K562 (cell line): ENCODE measurements around the gene JPH3. TPM values are rescaled to one million over a fixed set of nuclear protein-coding genes. Genes with fewer than 3 reads are reported as not detected.
A peak's percentile ranks its signal among the peaks of the same experiment; 100 is the strongest.

Experiments used
- BRD9 ChIP-seq: fragments of 450-650 bp; IDR thresholded peaks from 2 replicates; pipeline ENCODE4 v1.6.1; 2018; ENCODE audit warnings: low read depth; ENCODE audit not compliant: partially characterized antibody
- ELF2 ChIP-seq: fragments of 250-450 bp; sonication (Bioruptor Pico); IDR thresholded peaks from 2 replicates; pipeline ENCODE4 v1.5.0; 2021; ENCODE audit warnings: mild to moderate bottlenecking
- FOS ChIP-seq: IDR thresholded peaks from 3 replicates; pipeline ENCODE4 v1.6.1; 2011; ENCODE audit not compliant: insufficient read length; ENCODE audit errors: extremely low read depth
- FOXA3 ChIP-seq, 2 experiments: fragments of 450-650 bp in 1 of 2; sonication (generic) in 1 of 2; formaldehyde crosslinking; IDR thresholded peaks in 1 of 2; conservative IDR thresholded peaks in 1 of 2; 2 replicates each; pipeline versions ENCODE4 v1.4.0 to v1.8.0; 2020 to 2022; ENCODE audit warnings: mild to moderate bottlenecking in 2 of 2, missing genetic modification reagents in 1 of 2
- KDM2B ChIP-seq: fragments of 250-450 bp; sonication (Bioruptor Pico); IDR thresholded peaks from 2 replicates; pipeline ENCODE4 v1.8.0; 2021; ENCODE audit warnings: mild to moderate bottlenecking, moderate library complexity
- KLF16 ChIP-seq: IDR thresholded peaks from 2 replicates; pipeline ENCODE4 v1.6.1; 2016; ENCODE audit warnings: antibody characterized with exemption
- RHOXF2B ChIP-seq: fragments of 250-450 bp; sonication (Bioruptor Pico); conservative IDR thresholded peaks from 2 replicates; pipeline ENCODE4 v1.5.1; 2021
- SUPT5H ChIP-seq: fragments of 450-650 bp; IDR thresholded peaks from 2 replicates; pipeline ENCODE4 v1.6.1; 2016
- TARDBP ChIP-seq: fragments of 450-650 bp; IDR thresholded peaks from 2 replicates; pipeline ENCODE4 v1.6.1; 2016
- UBTF ChIP-seq, 2 experiments: IDR thresholded peaks; 2 replicates each; pipeline ENCODE4 v1.6.1; 2012; ENCODE audit warnings: improper control_type of control experiment in 2 of 2, low read depth in 2 of 2, low read length in 2 of 2, borderline replicate concordance in 1 of 2
- ZFPM2 ChIP-seq: fragments of 250-450 bp; sonication (Bioruptor Pico); IDR thresholded peaks from 2 replicates; pipeline ENCODE4 v1.5.1; 2022; ENCODE audit warnings: mild to moderate bottlenecking
- ZNF3 ChIP-seq: fragments of 250-450 bp; sonication (Bioruptor Pico); IDR thresholded peaks from 2 replicates; pipeline ENCODE4 v1.5.0; 2021; ENCODE audit warnings: mild to moderate bottlenecking, moderate library complexity
- ZNF511 ChIP-seq: sonication (generic); formaldehyde crosslinking; IDR thresholded peaks from 2 replicates; pipeline ENCODE4 v1.8.0; 2022; ENCODE audit warnings: mild to moderate bottlenecking, missing genetic modification reagents
- ZNF561 ChIP-seq: fragments of 450-650 bp; formaldehyde crosslinking; conservative IDR thresholded peaks from 2 replicates; pipeline ENCODE4 v1.4.0; 2020; ENCODE audit warnings: mild to moderate bottlenecking, moderate library complexity
- ZNF696 ChIP-seq: fragments of 250-450 bp; sonication (Bioruptor Pico); conservative IDR thresholded peaks from 2 replicates; pipeline ENCODE4 v1.4.0; 2020; ENCODE audit warnings: mild to moderate bottlenecking, moderate library complexity
- polyA plus RNA-seq, 8 experiments: library from polyadenylated mRNA; depleted of rRNA in 4 of 8; stranded (reverse) in 5 of 8; unstranded in 3 of 8; fragments of >200 nt; fragmentation: Nextera tagmentation in 2 of 8; fragmentation: Illumina TruSeq in 1 of 8; extraction: Ambion mirVana in 2 of 8; extraction: Trizol in 1 of 8; gene quantifications; 2 replicates each; pipeline versions ENCODE4 v1.2.1 to v1.2.3, GENCODE V29; 2011 to 2014; ENCODE audit warnings: inconsistent platforms in 1 of 8, missing spikeins in 1 of 8
- total RNA-seq, 7 experiments: library from RNA; depleted of rRNA in 6 of 7; stranded (reverse); fragments of >200 nt in 6 of 7; fragmentation: Illumina TruSeq in 2 of 7; extraction: Trizol in 2 of 7; gene quantifications; 2 replicates each; pipeline versions ENCODE4 v1.2.1 to v1.2.3, GENCODE V29; 2011 to 2021; ENCODE audit warnings: low replicate concordance in 1 of 7
- TF ChIP-seq, protein P1 (sequence below): sonication (generic); formaldehyde crosslinking; IDR thresholded peaks from 2 replicates; pipeline ENCODE4 v1.4.0; 2020; ENCODE audit warnings: mild to moderate bottlenecking, missing genetic modification reagents
- TF ChIP-seq, protein P2 (sequence below): fragments of 250-450 bp; sonication (Bioruptor Pico); IDR thresholded peaks from 2 replicates; pipeline ENCODE4 v1.8.0; 2021; ENCODE audit warnings: moderate library complexity, mild to moderate bottlenecking, inconsistent platforms
- TF ChIP-seq, protein P3 (sequence below), 3 experiments: IDR thresholded peaks in 2 of 3; conservative IDR thresholded peaks in 1 of 3; 2 replicates each; pipeline ENCODE4 v1.5.1; 2011 to 2012; ENCODE audit warnings: low read length in 3 of 3, mild to moderate bottlenecking in 3 of 3, control low read depth in 2 of 3, improper control_type of control experiment in 1 of 3, inconsistent platforms in 1 of 3, low read depth in 1 of 3, mixed read lengths in 1 of 3, moderate library complexity in 1 of 3; ENCODE audit not compliant: insufficient read depth in 2 of 3

The JPH3 gene
- total and polyA plus RNA-seq, 9 of the 15 experiments (the other 6 are each of a cell fraction or from before 2014, with no cell fraction given) = 0.01 TPM; not detected in 8

DNA sequence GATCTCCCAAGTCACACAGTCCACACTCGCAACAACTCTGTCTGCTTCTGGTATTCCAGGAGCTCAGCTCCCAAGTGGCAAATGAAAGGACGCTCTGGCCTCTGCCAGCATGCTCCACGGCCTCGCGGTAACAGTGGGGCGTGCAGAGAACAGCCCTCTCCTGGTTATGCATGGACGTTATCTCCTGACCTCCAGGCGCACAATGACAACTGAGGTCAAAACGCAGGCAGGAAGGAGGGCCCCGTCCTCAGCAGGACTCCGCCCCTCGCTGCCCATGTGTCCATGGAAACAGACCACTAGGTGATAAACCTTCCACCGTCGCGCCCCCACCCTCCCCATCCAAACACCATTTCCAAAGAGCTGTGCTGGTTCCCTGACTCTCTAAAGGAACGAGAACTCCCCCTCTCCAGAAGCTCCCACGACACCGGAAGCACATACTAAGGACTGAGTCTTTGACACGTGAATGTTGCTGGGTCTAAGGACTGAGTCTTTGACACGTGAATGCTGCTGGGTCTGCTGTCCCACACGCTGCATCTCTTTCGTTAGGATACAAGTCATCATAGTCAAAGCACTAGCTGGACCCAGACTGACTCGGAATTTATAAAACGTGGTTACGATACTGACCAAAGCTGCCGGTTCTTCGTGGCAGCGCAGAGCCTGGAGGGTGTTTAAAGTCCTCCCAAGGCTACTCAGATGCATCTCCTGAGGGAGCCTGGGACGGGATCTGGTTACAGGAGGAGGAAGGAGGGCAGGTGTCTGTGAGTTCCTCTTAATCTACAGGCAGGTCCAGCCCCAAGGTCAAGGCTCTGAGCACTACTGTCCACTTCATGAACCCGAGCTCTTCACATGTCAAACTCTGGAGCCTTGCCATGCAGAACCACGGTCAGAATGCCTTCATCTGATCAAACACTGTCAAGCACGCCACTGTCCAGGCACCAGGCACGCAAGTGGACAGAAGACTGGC lies 119.6 kb downstream of the JPH3 start (continued):
- TF ChIP-seq UBTF (IDR thresholded peaks at IDR 0.05; ENCODE audit: borderline replicate concordance in 1 of 2, low read depth in 2 of 2, low read length in 2 of 2) = 0 out of 4 replicates have a peak, but pooled peaks of 1 of the 2 experiments have one; percentile 31
- TF ChIP-seq ZNF696 (CRISPR knock-in tag) = no peak
- peak in 1 of 2 experiments; percentile 52; a peak in 1 of 4 replicates for TF ChIP-seq FOXA3 (CRISPR knock-in tag; conservative IDR thresholded peaks at IDR 0.05 in 1 of 2, IDR thresholded peaks at IDR 0.05 in 1 of 2)
- no peak for TF ChIP-seq RHOXF2B (CRISPR knock-in tag)
- no peak for TF ChIP-seq KDM2B (CRISPR knock-in tag)
- TF ChIP-seq ZNF561 (CRISPR knock-in tag) = no peak
- TF ChIP-seq FOS = no peak
- no peak for TF ChIP-seq ZNF511 (CRISPR knock-in tag)
- no peak for TF ChIP-seq ZFPM2 (CRISPR knock-in tag)
- TF ChIP-seq, protein P1, sequence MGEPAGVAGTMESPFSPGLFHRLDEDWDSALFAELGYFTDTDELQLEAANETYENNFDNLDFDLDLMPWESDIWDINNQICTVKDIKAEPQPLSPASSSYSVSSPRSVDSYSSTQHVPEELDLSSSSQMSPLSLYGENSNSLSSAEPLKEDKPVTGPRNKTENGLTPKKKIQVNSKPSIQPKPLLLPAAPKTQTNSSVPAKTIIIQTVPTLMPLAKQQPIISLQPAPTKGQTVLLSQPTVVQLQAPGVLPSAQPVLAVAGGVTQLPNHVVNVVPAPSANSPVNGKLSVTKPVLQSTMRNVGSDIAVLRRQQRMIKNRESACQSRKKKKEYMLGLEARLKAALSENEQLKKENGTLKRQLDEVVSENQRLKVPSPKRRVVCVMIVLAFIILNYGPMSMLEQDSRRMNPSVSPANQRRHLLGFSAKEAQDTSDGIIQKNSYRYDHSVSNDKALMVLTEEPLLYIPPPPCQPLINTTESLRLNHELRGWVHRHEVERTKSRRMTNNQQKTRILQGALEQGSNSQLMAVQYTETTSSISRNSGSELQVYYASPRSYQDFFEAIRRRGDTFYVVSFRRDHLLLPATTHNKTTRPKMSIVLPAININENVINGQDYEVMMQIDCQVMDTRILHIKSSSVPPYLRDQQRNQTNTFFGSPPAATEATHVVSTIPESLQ = peak; percentile 70; the same call in 1 of the 2 replicates
- no peak for TF ChIP-seq ELF2 (CRISPR knock-in tag)
- no peak for TF ChIP-seq ZNF3 (CRISPR knock-in tag)
- TF ChIP-seq, protein P2, sequence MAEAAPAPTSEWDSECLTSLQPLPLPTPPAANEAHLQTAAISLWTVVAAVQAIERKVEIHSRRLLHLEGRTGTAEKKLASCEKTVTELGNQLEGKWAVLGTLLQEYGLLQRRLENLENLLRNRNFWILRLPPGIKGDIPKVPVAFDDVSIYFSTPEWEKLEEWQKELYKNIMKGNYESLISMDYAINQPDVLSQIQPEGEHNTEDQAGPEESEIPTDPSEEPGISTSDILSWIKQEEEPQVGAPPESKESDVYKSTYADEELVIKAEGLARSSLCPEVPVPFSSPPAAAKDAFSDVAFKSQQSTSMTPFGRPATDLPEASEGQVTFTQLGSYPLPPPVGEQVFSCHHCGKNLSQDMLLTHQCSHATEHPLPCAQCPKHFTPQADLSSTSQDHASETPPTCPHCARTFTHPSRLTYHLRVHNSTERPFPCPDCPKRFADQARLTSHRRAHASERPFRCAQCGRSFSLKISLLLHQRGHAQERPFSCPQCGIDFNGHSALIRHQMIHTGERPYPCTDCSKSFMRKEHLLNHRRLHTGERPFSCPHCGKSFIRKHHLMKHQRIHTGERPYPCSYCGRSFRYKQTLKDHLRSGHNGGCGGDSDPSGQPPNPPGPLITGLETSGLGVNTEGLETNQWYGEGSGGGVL (CRISPR knock-in tag) = no peak
- TF ChIP-seq KLF16 = peak; percentile 75
- no peak for TF ChIP-seq TARDBP
- no peak for TF ChIP-seq BRD9
- TF ChIP-seq, protein P3, sequence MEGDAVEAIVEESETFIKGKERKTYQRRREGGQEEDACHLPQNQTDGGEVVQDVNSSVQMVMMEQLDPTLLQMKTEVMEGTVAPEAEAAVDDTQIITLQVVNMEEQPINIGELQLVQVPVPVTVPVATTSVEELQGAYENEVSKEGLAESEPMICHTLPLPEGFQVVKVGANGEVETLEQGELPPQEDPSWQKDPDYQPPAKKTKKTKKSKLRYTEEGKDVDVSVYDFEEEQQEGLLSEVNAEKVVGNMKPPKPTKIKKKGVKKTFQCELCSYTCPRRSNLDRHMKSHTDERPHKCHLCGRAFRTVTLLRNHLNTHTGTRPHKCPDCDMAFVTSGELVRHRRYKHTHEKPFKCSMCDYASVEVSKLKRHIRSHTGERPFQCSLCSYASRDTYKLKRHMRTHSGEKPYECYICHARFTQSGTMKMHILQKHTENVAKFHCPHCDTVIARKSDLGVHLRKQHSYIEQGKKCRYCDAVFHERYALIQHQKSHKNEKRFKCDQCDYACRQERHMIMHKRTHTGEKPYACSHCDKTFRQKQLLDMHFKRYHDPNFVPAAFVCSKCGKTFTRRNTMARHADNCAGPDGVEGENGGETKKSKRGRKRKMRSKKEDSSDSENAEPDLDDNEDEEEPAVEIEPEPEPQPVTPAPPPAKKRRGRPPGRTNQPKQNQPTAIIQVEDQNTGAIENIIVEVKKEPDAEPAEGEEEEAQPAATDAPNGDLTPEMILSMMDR (IDR thresholded peaks at IDR 0.05 in 2 of 3, conservative IDR thresholded peaks at IDR 0.05 in 1 of 3; ENCODE audit: insufficient read depth in 2 of 3, low read depth in 1 of 3, low read length in 3 of 3) = no peak
- TF ChIP-seq SUPT5H = no peak
